SU-DHL-6 (cell line): ENCODE results near the gene CLCA2.

Experiments used
- H2AFZ ChIP-seq: fragments of 200-600 bp; sonication (generic); 2 replicates; pipeline ENCODE4 v1.6.1; 2014; ENCODE audit warnings: low read depth, mild to moderate bottlenecking, moderate library complexity, mixed read lengths, antibody characterized with exemption, low read length; ENCODE audit not compliant: severe bottlenecking
- H3F3A ChIP-seq: fragments of 200-600 bp; shearing (Covaris generic); 2 replicates; pipeline ENCODE4 v1.6.0; 2016; ENCODE audit warnings: antibody characterized with exemption, mild to moderate bottlenecking; ENCODE audit not compliant: insufficient read depth
- H3K27ac ChIP-seq: fragments of 200-600 bp; sonication (generic); 2 replicates; pipeline ENCODE4 v1.5.1; 2016; ENCODE audit warnings: low read depth, mild to moderate bottlenecking, low read length, moderate library complexity, mixed read lengths
- H3K27me3 ChIP-seq: fragments of 200-600 bp; sonication (generic), shearing (Covaris generic); 2 replicates; pipeline ENCODE4 v1.6.0; 2014; ENCODE audit warnings: mild to moderate bottlenecking, low read length
- H3K36me3 ChIP-seq: fragments of 200-600 bp; sonication (generic); 2 replicates; pipeline ENCODE4 v1.6.1; 2014; ENCODE audit warnings: mild to moderate bottlenecking, low read length, mixed read lengths
- H3K4me2 ChIP-seq: fragments of 300-600, 200-600 bp; shearing (Covaris generic), sonication (generic); 2 replicates; pipeline ENCODE4 v1.6.0; 2014; ENCODE audit warnings: low read length, low read depth, mild to moderate bottlenecking; ENCODE audit not compliant: poor library complexity, severe bottlenecking
- H3K4me3 ChIP-seq: fragments of 200-600 bp; sonication (generic); 2 replicates; pipeline ENCODE4 v1.5.1; 2014; ENCODE audit warnings: antibody characterized with exemption, low read length, mild to moderate bottlenecking, mixed read lengths; ENCODE audit not compliant: insufficient read depth, poor library complexity, severe bottlenecking
- H3K79me2 ChIP-seq: fragments of 200-600 bp; sonication (generic); 2 replicates; pipeline ENCODE4 v1.6.1; 2014; ENCODE audit warnings: mild to moderate bottlenecking, low read length, moderate library complexity; ENCODE audit not compliant: insufficient read depth
- H3K9ac ChIP-seq: fragments of 200-600 bp; sonication (generic); 2 replicates; pipeline ENCODE4 v1.7.0; 2014; ENCODE audit warnings: mild to moderate bottlenecking, low read length
- H3K9me2 ChIP-seq: fragments of 200-600 bp; sonication (generic); replicated peaks from 2 replicates; pipeline ENCODE4 v1.6.1; 2014; ENCODE audit warnings: low read length; ENCODE audit not compliant: insufficient read depth
- H3K9me3 ChIP-seq: fragments of 200-600 bp; sonication (generic); 2 replicates; pipeline ENCODE4 v1.6.1; 2014; ENCODE audit warnings: low read length, mixed read lengths; ENCODE audit not compliant: insufficient read depth
- H4K20me1 ChIP-seq: fragments of 200-600 bp; sonication (generic); 2 replicates; pipeline ENCODE4 v1.6.1; 2014; ENCODE audit warnings: low read depth, mild to moderate bottlenecking, antibody characterized with exemption, low read length, moderate library complexity, mixed read lengths
- CTCF ChIP-seq: fragments of 200-600 bp; sonication (generic); IDR thresholded peaks from one replicate; pipeline ENCODE4 v1.5.1; 2017; ENCODE audit warnings: antibody characterized with exemption, mild to moderate bottlenecking, low read length, moderate library complexity; ENCODE audit not compliant: insufficient read depth, poor library complexity, severe bottlenecking
- EZH2phosphoT487 ChIP-seq: fragments of 200-600 bp; sonication (generic), shearing (Covaris generic); conservative IDR thresholded peaks from 2 replicates; pipeline ENCODE4 v1.6.1; 2018; ENCODE audit warnings: mild to moderate bottlenecking, antibody characterized with exemption, low read length, moderate library complexity, mixed read lengths

CLCA2 gene

DNA sequence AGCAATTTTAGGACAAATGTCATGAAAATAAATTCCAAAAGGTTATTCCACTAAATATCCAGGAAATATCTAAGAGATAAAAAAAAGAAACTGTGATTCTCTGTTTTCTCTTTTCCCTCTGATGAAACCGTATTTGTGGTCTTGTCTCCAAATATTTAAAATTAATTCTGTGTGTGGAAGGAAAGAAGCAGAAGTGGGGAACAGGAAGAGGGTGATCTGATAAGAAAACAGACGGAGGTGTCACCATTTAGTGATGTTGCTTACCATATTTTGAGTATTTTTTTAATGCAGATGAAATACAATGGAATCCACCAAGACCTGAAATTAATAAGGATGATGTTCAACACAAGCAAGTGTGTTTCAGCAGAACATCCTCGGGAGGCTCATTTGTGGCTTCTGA is 74.3 kb downstream of the CLCA2 start:
- H3K36me3 ChIP-seq: no peaks in the 10 kb centered on the region
- no peak overlapping the region for H3K4me3 ChIP-seq
- H3K9me2 ChIP-seq: no peaks in the 10 kb centered on the region
- no peaks in the 10 kb centered on the region for H3K79me2 ChIP-seq
- no peaks in the 10 kb centered on the region for H3K27me3 ChIP-seq
- H3K9me3 ChIP-seq: no peaks in the 10 kb centered on the region
- no peaks in the 10 kb centered on the region for H4K20me1 ChIP-seq
- no peak overlapping the region for H3K4me2 ChIP-seq
- H3K27ac ChIP-seq: no peak overlapping the region
- H3K9ac ChIP-seq: no peak overlapping the region
- TF ChIP-seq CTCF (no peak), EZH2phosphoT487 (no peak)
- no peak overlapping the region for H2AFZ ChIP-seq
- H3F3A ChIP-seq: no peaks in the 10 kb centered on the region

- Histone ChIP-seq H3K4me2 (no peak overlapping the region), H3K27me3 (no peaks in the 10 kb centered on the region), H2AFZ (peak overlapping the region; percentile 49), H3K9me2 (no peaks in the 10 kb centered on the region), H3K9ac (no peak overlapping the region), H3K9me3 (no peaks in the 10 kb centered on the region), H3K4me3 (no peak overlapping the region), H3K79me2 (no peaks in the 10 kb centered on the region), H4K20me1 (no peaks in the 10 kb centered on the region), H3K27ac (no peak overlapping the region), H3K36me3 (no peaks in the 10 kb centered on the region), H3F3A (no peaks in the 10 kb centered on the region)
- TF ChIP-seq EZH2phosphoT487 (no peak), CTCF (peak; percentile 100)
These were observed 76.1 kb downstream of the CLCA2 start for GRCh38 chr1:86499987-86500593.

GRCh38 chr1:86500714-86501113 is 76.7 kb downstream of the CLCA2 start:
- no peak overlapping the region for H3K27ac ChIP-seq
- H3K9me3 ChIP-seq: no peaks in the 10 kb centered on the region
- H3K9ac ChIP-seq: no peak overlapping the region
- H3K4me2 ChIP-seq: no peak overlapping the region
- H3K36me3 ChIP-seq: no peaks in the 10 kb centered on the region
- no peaks in the 10 kb centered on the region for H3F3A ChIP-seq
- H3K9me2 ChIP-seq: no peaks in the 10 kb centered on the region
- no peak overlapping the region for H3K4me3 ChIP-seq
- no peaks in the 10 kb centered on the region for H3K27me3 ChIP-seq
- H2AFZ ChIP-seq: peak overlapping the region; percentile 49
- no peaks in the 10 kb centered on the region for H4K20me1 ChIP-seq
- no peak for TF ChIP-seq EZH2phosphoT487
- TF ChIP-seq CTCF: no peak
- no peaks in the 10 kb centered on the region for H3K79me2 ChIP-seq
